Measurements from ENCODE around the gene BARHL2.

BARHL2 gene

GRCh38 chr1:90705956-90706355 lies 11.1 kb downstream of the BARHL2 start (continued):
- TF ChIP-seq, protein P1, sequence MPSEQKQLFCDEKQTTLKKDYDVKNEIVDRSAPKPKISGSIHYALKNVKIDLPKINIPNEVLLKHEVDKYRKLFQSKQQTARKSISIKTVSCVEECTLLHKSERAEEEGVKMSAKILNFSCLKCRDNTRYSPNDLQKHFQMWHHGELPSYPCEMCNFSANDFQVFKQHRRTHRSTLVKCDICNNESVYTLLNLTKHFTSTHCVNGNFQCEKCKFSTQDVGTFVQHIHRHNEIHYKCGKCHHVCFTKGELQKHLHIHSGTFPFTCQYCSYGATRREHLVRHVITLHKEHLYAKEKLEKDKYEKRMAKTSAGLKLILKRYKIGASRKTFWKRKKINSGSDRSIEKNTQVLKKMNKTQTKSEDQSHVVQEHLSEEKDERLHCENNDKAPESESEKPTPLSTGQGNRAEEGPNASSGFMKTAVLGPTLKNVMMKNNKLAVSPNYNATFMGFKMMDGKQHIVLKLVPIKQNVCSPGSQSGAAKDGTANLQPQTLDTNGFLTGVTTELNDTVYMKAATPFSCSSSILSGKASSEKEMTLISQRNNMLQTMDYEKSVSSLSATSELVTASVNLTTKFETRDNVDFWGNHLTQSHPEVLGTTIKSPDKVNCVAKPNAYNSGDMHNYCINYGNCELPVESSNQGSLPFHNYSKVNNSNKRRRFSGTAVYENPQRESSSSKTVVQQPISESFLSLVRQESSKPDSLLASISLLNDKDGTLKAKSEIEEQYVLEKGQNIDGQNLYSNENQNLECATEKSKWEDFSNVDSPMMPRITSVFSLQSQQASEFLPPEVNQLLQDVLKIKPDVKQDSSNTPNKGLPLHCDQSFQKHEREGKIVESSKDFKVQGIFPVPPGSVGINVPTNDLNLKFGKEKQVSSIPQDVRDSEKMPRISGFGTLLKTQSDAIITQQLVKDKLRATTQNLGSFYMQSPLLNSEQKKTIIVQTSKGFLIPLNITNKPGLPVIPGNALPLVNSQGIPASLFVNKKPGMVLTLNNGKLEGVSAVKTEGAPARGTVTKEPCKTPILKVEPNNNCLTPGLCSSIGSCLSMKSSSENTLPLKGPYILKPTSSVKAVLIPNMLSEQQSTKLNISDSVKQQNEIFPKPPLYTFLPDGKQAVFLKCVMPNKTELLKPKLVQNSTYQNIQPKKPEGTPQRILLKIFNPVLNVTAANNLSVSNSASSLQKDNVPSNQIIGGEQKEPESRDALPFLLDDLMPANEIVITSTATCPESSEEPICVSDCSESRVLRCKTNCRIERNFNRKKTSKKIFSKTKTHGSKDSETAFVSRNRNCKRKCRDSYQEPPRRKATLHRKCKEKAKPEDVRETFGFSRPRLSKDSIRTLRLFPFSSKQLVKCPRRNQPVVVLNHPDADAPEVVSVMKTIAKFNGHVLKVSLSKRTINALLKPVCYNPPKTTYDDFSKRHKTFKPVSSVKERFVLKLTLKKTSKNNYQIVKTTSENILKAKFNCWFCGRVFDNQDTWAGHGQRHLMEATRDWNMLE (tag by site-specific recombination; conservative IDR thresholded peaks at IDR 0.05; ENCODE audit: low read depth): no peak
- no peak for TF ChIP-seq ZNF624 (tag by site-specific recombination; IDR thresholded peaks at IDR 0.05)
- TF ChIP-seq ZFP3 (tag by site-specific recombination; IDR thresholded peaks at IDR 0.05; ENCODE audit: low read depth): no peak
- TF ChIP-seq ZNF670 (tag by site-specific recombination; IDR thresholded peaks at IDR 0.05; ENCODE audit: low read depth): no peak
- TF ChIP-seq, protein P2, sequence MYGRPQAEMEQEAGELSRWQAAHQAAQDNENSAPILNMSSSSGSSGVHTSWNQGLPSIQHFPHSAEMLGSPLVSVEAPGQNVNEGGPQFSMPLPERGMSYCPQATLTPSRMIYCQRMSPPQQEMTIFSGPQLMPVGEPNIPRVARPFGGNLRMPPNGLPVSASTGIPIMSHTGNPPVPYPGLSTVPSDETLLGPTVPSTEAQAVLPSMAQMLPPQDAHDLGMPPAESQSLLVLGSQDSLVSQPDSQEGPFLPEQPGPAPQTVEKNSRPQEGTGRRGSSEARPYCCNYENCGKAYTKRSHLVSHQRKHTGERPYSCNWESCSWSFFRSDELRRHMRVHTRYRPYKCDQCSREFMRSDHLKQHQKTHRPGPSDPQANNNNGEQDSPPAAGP (tag by site-specific recombination; IDR thresholded peaks at IDR 0.05): no peak
- TF ChIP-seq ZNF211 (tag by site-specific recombination; IDR thresholded peaks at IDR 0.05; ENCODE audit: low read depth): no peak
- no peak for TF ChIP-seq PRDM4 (tag by site-specific recombination; IDR thresholded peaks at IDR 0.05)

DNA sequence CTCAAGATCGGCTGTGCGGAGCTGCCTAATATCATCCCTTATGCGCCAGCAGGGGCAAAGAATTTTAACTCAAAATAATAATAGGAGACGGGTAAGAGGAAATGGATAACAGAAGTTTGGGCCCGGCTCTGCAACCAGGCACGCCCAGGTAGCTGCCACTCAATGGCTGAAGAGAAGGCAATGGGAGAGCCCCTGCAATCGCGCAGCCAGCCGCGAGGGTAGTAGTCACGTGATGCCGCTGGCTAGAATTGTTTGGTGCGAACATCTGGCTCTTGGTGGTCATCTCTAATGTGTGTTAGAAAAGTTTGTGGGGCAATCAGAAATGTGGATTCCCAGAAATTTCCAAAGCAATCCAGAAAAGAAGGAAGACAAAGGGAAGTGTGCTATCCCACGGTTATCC lies 12.3 kb downstream of the BARHL2 start:
- no peaks in the 10 kb centered on the region for H3K9me3 ChIP-seq (ENCODE audit: control insufficient read depth, insufficient read depth, low read depth, low read length)
- H3K36me3 ChIP-seq (ENCODE audit: control insufficient read depth in 2 of 2, insufficient read depth in 1 of 2, low read length in 2 of 2): no peaks in the 10 kb centered on the region
- no peak overlapping the region for H3K27ac ChIP-seq (ENCODE audit: extremely low read depth, low read depth, low read length)
- no peak for TF ChIP-seq ZBTB8A (tag by site-specific recombination; IDR thresholded peaks at IDR 0.05)
- CTCF ChIA-PET: interaction anchor here (1.4 kb wide), 1 partner anchor 461 kb away, joined by 4 read pairs; no protein-coding TSS in a partner anchor
- no peak overlapping the region for H3K4me3 ChIP-seq (ENCODE audit: low read depth, low read length)
- POLR2A ChIA-PET: no interaction called here
- no peaks in the 10 kb centered on the region for H3K4me1 ChIP-seq (ENCODE audit: control insufficient read depth, insufficient read depth, low read length)

GRCh38 chr1:90694846-90695245 lies 22.3 kb downstream of the BARHL2 start:
- H3K9me3 ChIP-seq (ENCODE audit: control insufficient read depth, insufficient read depth, low read depth, low read length): no peaks in the 10 kb centered on the region
- TF ChIP-seq ZNF658 (tag by site-specific recombination; IDR thresholded peaks at IDR 0.05): no peak
- TF ChIP-seq ZNF341 (tag by site-specific recombination; IDR thresholded peaks at IDR 0.05; ENCODE audit: low read depth): no peak
- TF ChIP-seq PRDM4 (tag by site-specific recombination; IDR thresholded peaks at IDR 0.05): no peak
- TF ChIP-seq, protein P3, sequence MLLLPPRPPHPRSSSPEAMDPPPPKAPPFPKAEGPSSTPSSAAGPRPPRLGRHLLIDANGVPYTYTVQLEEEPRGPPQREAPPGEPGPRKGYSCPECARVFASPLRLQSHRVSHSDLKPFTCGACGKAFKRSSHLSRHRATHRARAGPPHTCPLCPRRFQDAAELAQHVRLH (tag by site-specific recombination; IDR thresholded peaks at IDR 0.05): no peak
- H3K27ac ChIP-seq (ENCODE audit: extremely low read depth, low read depth, low read length): no peak overlapping the region
- H3K4me1 ChIP-seq (ENCODE audit: control insufficient read depth, insufficient read depth, low read length): no peaks in the 10 kb centered on the region
- ChIA-PET POLR2A (no interaction called here), CTCF (interaction anchor here (0.6 kb wide), 1 partner anchor 582 kb away, joined by 3 read pairs; no protein-coding TSS in a partner anchor)
- no peaks in the 10 kb centered on the region for H3K36me3 ChIP-seq (ENCODE audit: control insufficient read depth in 2 of 2, insufficient read depth in 1 of 2, low read length in 2 of 2)
- no peak overlapping the region for H3K4me3 ChIP-seq (ENCODE audit: low read depth, low read length)

Measured in HEK293 (cell line).